K562 (cell line): ENCODE data around the gene GNPTAB. TPM values are rescaled to one million over a fixed set of nuclear protein-coding genes. Genes with fewer than 3 reads are reported as not detected.

Experiments
- CBX2 ChIP-seq: fragments of 200-600 bp; sonication (generic); IDR thresholded peaks from one replicate; pipeline ENCODE4 v1.6.1; 2012; ENCODE audit warnings: mild to moderate bottlenecking, low read length, inconsistent platforms; ENCODE audit not compliant: insufficient read depth, poor library complexity, severe bottlenecking
- DACH1 ChIP-seq: fragments of 450-650 bp; IDR thresholded peaks from 2 replicates; pipeline ENCODE4 v1.6.1; 2018; ENCODE audit not compliant: partially characterized antibody
- FIP1L1 ChIP-seq: fragments of 200-400 bp; formaldehyde crosslinking; IDR thresholded peaks from 2 replicates; pipeline ENCODE4 v1.6.1; 2018; ENCODE audit warnings: mild to moderate bottlenecking, low read depth, low read length; ENCODE audit not compliant: poor library complexity, severe bottlenecking
- GABPA ChIP-seq: fragments of 200-800 bp; sonication (Bioruptor generic); conservative IDR thresholded peaks from 2 replicates; pipeline ENCODE4 v1.6.1; 2016; ENCODE audit warnings: low read depth, missing genetic modification characterization, missing compliant biosample characterization
- HMG20B ChIP-seq: fragments of 250-450 bp; sonication (Bioruptor Pico); IDR thresholded peaks from 2 replicates; pipeline ENCODE4 v1.5.0; 2021; ENCODE audit warnings: mild to moderate bottlenecking
- KDM4B ChIP-seq, 2 experiments: fragments of 450-650 bp in 1 of 2; sonication (generic) in 1 of 2; IDR thresholded peaks; 2 replicates each; pipeline ENCODE4 v1.6.1; 2016 to 2017; ENCODE audit warnings: borderline replicate concordance in 2 of 2, antibody characterized with exemption in 1 of 2, low read depth in 1 of 2, mild to moderate bottlenecking in 1 of 2
- PHF21A ChIP-seq: fragments of 450-650 bp; IDR thresholded peaks from 2 replicates; pipeline ENCODE4 v1.6.1; 2017; ENCODE audit warnings: low read depth, borderline replicate concordance
- PTBP1 ChIP-seq: fragments of 200-400 bp; formaldehyde crosslinking; IDR thresholded peaks from 2 replicates; pipeline ENCODE4 v1.6.1; 2017; ENCODE audit warnings: low read depth, low read length
- PURB ChIP-seq: sonication (generic); formaldehyde crosslinking; IDR thresholded peaks from 2 replicates; pipeline ENCODE4 v1.9.0; 2021; ENCODE audit warnings: low read depth, mild to moderate bottlenecking, missing genetic modification reagents
- RFX1 ChIP-seq: fragments of 450-650 bp; IDR thresholded peaks from 2 replicates; pipeline ENCODE4 v1.6.1; 2016; ENCODE audit warnings: mild to moderate bottlenecking, moderate library complexity
- TCFL5 ChIP-seq: fragments of 250-450 bp; sonication (Bioruptor Pico); conservative IDR thresholded peaks from 2 replicates; pipeline ENCODE4 v1.6.1; 2021; ENCODE audit warnings: mild to moderate bottlenecking, moderate library complexity, matching md5 sums
- XRCC3 ChIP-seq: fragments of 450-650 bp; IDR thresholded peaks from 2 replicates; pipeline ENCODE4 v1.6.1; 2017; ENCODE audit warnings: mild to moderate bottlenecking, moderate library complexity
- ZNF124 ChIP-seq: sonication (generic); formaldehyde crosslinking; IDR thresholded peaks from 2 replicates; pipeline ENCODE4 v1.8.1; 2022; ENCODE audit warnings: missing genetic modification reagents
- ZNF133 ChIP-seq: fragments of 250-450 bp; sonication (Bioruptor Pico); IDR thresholded peaks from 2 replicates; pipeline ENCODE4 v1.4.0; 2020; ENCODE audit warnings: mild to moderate bottlenecking
- ZNF140 ChIP-seq: fragments of 250-450 bp; sonication (Bioruptor Pico); IDR thresholded peaks from 2 replicates; pipeline ENCODE4 v1.8.0; 2021; ENCODE audit warnings: moderate library complexity, mild to moderate bottlenecking, inconsistent platforms
- ZNF239 ChIP-seq: fragments of 250-450 bp; sonication (Bioruptor Pico); IDR thresholded peaks from 2 replicates; pipeline ENCODE4 v1.4.0; 2020; ENCODE audit warnings: mild to moderate bottlenecking
- ZNF282 ChIP-seq: sonication (generic); formaldehyde crosslinking; IDR thresholded peaks from 2 replicates; pipeline ENCODE4 v1.8.1; 2023; ENCODE audit warnings: missing genetic modification reagents
- ZNF695 ChIP-seq: fragments of 450-650 bp; formaldehyde crosslinking; IDR thresholded peaks from 2 replicates; pipeline ENCODE4 v1.4.0; 2020; ENCODE audit warnings: mild to moderate bottlenecking, moderate library complexity
- polyA plus RNA-seq, 8 experiments: library from polyadenylated mRNA; depleted of rRNA in 4 of 8; stranded (reverse) in 5 of 8; unstranded in 3 of 8; fragments of >200 nt; fragmentation: Nextera tagmentation in 2 of 8; fragmentation: Illumina TruSeq in 1 of 8; extraction: Ambion mirVana in 2 of 8; extraction: Trizol in 1 of 8; gene quantifications; 2 replicates each; pipeline versions ENCODE4 v1.2.1 to v1.2.3, GENCODE V29; 2011 to 2014; ENCODE audit warnings: inconsistent platforms in 1 of 8, missing spikeins in 1 of 8
- total RNA-seq, 7 experiments: library from RNA; depleted of rRNA in 6 of 7; stranded (reverse); fragments of >200 nt in 6 of 7; fragmentation: Illumina TruSeq in 2 of 7; extraction: Trizol in 2 of 7; gene quantifications; 2 replicates each; pipeline versions ENCODE4 v1.2.1 to v1.2.3, GENCODE V29; 2011 to 2021; ENCODE audit warnings: low replicate concordance in 1 of 7
- TF ChIP-seq, protein P1 (sequence below): IDR thresholded peaks from 2 replicates; pipeline ENCODE4 v1.6.1; 2012; ENCODE audit warnings: low read depth, low read length, improper control_type of control experiment, borderline replicate concordance
- TF ChIP-seq, protein P2 (sequence below): fragments of 250-450 bp; sonication (Bioruptor Pico); IDR thresholded peaks from 2 replicates; pipeline ENCODE4 v1.8.0; 2022; ENCODE audit warnings: inconsistent platforms, mild to moderate bottlenecking, moderate library complexity, borderline replicate concordance
- TF ChIP-seq, protein P3 (sequence below): fragments of 450-650 bp; IDR thresholded peaks from 2 replicates; pipeline ENCODE4 v1.6.1; 2017; ENCODE audit warnings: mild to moderate bottlenecking, moderate library complexity
- TF ChIP-seq, protein P4 (sequence below): fragments of 250-450 bp; sonication (Bioruptor Pico); IDR thresholded peaks from 2 replicates; pipeline ENCODE4 v1.5.1; 2021; ENCODE audit warnings: mild to moderate bottlenecking

The GNPTAB gene
- total and polyA plus RNA-seq, 9 of the 15 experiments (the other 6 are each of a cell fraction or from before 2014, with no cell fraction given), result 5.9 to 23.2 (median 19.3) TPM

DNA sequence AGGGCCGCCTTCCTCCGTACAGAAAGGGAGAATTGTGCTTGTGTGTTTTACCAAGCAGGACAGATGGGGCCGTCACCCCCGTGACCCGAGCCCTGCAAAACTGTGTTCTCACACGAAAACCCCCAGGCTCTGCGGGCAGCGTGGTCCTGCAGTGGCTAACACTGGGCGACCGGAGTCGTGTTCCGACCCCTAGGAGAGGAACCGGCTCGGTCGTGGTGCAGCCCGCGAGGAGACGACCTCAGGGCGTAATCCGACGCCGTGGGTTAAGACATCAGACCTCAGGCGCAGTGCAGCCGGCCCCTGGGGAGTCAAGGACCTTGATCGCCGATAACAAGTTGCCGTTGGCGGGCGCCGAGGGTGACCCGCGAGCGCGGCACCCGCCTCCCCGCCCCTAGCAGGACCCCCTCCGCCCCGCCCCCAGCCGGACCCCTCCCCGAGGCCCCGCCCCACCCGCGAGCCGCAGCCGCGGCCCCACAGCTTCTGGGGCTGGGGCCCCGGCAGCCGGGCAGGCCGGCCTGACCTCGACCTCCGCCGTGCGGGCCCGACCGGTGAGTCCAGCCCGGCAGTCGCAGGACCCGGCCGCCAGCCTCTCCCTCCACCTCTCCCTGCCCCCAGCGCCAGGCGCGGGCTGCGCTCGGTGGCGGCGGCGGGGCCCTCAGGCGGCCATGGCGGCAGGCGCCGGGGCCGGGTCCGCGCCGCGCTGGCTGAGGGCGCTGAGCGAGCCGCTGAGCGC, 133.4 kb downstream of the GNPTAB start, which contains the start of gene CHPT1 (continued):
- TF ChIP-seq, protein P1, sequence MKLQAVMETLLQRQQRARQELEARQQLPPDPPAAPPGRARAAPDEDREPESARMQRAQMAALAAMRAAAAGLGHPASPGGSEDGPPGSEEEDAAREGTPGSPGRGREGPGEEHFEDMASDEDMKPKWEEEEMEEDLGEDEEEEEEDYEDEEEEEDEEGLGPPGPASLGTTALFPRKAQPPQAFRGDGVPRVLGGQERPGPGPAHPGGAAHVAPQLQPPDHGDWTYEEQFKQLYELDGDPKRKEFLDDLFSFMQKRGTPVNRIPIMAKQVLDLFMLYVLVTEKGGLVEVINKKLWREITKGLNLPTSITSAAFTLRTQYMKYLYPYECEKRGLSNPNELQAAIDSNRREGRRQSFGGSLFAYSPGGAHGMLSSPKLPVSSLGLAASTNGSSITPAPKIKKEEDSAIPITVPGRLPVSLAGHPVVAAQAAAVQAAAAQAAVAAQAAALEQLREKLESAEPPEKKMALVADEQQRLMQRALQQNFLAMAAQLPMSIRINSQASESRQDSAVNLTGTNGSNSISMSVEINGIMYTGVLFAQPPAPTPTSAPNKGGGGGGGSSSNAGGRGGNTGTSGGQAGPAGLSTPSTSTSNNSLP, result no peak
- TF ChIP-seq CBX2 (no peak), PHF21A (no peak), FIP1L1 (no peak), PTBP1 (no peak), TCFL5 (CRISPR knock-in tag) (no peak), RFX1 (no peak), DACH1 (no peak), HMG20B (CRISPR knock-in tag) (no peak), KDM4B (IDR thresholded peaks at IDR 0.05; ENCODE audit: borderline replicate concordance in 2 of 2, low read depth in 1 of 2) (no peak), GABPA (tag) (no peak), ZNF133 (CRISPR knock-in tag) (no peak), ZNF282 (CRISPR knock-in tag) (no peak), XRCC3 (no peak), PURB (CRISPR knock-in tag) (no peak), ZNF695 (CRISPR knock-in tag) (no peak), ZNF140 (no peak), ZNF239 (CRISPR knock-in tag) (no peak), ZNF124 (CRISPR knock-in tag) (no peak)
- TF ChIP-seq, protein P2, sequence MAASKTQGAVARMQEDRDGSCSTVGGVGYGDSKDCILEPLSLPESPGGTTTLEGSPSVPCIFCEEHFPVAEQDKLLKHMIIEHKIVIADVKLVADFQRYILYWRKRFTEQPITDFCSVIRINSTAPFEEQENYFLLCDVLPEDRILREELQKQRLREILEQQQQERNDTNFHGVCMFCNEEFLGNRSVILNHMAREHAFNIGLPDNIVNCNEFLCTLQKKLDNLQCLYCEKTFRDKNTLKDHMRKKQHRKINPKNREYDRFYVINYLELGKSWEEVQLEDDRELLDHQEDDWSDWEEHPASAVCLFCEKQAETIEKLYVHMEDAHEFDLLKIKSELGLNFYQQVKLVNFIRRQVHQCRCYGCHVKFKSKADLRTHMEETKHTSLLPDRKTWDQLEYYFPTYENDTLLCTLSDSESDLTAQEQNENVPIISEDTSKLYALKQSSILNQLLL (CRISPR knock-in tag), result no peak
- TF ChIP-seq, protein P3, sequence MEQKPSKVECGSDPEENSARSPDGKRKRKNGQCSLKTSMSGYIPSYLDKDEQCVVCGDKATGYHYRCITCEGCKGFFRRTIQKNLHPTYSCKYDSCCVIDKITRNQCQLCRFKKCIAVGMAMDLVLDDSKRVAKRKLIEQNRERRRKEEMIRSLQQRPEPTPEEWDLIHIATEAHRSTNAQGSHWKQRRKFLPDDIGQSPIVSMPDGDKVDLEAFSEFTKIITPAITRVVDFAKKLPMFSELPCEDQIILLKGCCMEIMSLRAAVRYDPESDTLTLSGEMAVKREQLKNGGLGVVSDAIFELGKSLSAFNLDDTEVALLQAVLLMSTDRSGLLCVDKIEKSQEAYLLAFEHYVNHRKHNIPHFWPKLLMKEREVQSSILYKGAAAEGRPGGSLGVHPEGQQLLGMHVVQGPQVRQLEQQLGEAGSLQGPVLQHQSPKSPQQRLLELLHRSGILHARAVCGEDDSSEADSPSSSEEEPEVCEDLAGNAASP, result no peak
- TF ChIP-seq, protein P4, sequence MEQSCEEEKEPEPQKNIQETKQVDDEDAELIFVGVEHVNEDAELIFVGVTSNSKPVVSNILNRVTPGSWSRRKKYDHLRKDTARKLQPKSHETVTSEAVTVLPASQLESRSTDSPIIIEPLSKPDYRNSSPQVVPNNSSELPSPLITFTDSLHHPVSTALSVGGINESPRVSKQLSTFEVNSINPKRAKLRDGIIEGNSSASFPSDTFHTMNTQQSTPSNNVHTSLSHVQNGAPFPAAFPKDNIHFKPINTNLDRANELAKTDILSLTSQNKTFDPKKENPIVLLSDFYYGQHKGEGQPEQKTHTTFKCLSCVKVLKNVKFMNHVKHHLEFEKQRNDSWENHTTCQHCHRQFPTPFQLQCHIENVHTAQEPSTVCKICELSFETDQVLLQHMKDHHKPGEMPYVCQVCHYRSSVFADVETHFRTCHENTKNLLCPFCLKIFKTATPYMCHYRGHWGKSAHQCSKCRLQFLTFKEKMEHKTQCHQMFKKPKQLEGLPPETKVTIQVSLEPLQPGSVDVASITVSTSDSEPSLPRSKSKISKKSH, result no peak
